Ishikawa (cell line): ENCODE results near the gene FALEC.

Experiments used
- CEBPB ChIP-seq: IDR thresholded peaks from 2 replicates; pipeline ENCODE4 v1.6.1; 2012
- CREB1 ChIP-seq: IDR thresholded peaks from 2 replicates; pipeline ENCODE4 v1.6.1; 2012; ENCODE audit warnings: low read depth
- EGR1 ChIP-seq: IDR thresholded peaks from 2 replicates; pipeline ENCODE4 v1.6.1; 2012
- EP300 ChIP-seq: IDR thresholded peaks from 2 replicates; pipeline ENCODE4 v1.6.1; 2012; ENCODE audit warnings: borderline replicate concordance
- FOXM1 ChIP-seq: IDR thresholded peaks from 2 replicates; pipeline ENCODE4 v1.6.1; 2012; ENCODE audit warnings: low read depth, borderline replicate concordance
- MAX ChIP-seq: IDR thresholded peaks from 2 replicates; pipeline ENCODE4 v1.6.1; 2012
- NFIC ChIP-seq: IDR thresholded peaks from 2 replicates; pipeline ENCODE4 v1.6.1; 2012
- RAD21 ChIP-seq: IDR thresholded peaks from 2 replicates; pipeline ENCODE4 v1.6.1; 2012; ENCODE audit warnings: low read depth
- TAF1 ChIP-seq: IDR thresholded peaks from 2 replicates; pipeline ENCODE4 v1.6.1; 2012; ENCODE audit warnings: low read depth, mild to moderate bottlenecking
- TCF12 ChIP-seq: IDR thresholded peaks from 2 replicates; pipeline ENCODE4 v1.6.1; 2012; ENCODE audit warnings: low read depth
- TEAD4 ChIP-seq: IDR thresholded peaks from 2 replicates; pipeline ENCODE4 v1.6.1; 2012
- USF1 ChIP-seq: IDR thresholded peaks from 2 replicates; pipeline ENCODE4 v1.6.1; 2012
- YY1 ChIP-seq: IDR thresholded peaks from 2 replicates; pipeline ENCODE4 v1.6.1; 2012; ENCODE audit warnings: low read depth
- ZBTB7A ChIP-seq: IDR thresholded peaks from 2 replicates; pipeline ENCODE4 v1.6.1; 2012; ENCODE audit warnings: low read depth
- TF ChIP-seq, protein P1 (sequence below): IDR thresholded peaks from 2 replicates; pipeline ENCODE4 v1.6.1; 2012; ENCODE audit warnings: low read depth, mild to moderate bottlenecking

The FALEC gene

DNA sequence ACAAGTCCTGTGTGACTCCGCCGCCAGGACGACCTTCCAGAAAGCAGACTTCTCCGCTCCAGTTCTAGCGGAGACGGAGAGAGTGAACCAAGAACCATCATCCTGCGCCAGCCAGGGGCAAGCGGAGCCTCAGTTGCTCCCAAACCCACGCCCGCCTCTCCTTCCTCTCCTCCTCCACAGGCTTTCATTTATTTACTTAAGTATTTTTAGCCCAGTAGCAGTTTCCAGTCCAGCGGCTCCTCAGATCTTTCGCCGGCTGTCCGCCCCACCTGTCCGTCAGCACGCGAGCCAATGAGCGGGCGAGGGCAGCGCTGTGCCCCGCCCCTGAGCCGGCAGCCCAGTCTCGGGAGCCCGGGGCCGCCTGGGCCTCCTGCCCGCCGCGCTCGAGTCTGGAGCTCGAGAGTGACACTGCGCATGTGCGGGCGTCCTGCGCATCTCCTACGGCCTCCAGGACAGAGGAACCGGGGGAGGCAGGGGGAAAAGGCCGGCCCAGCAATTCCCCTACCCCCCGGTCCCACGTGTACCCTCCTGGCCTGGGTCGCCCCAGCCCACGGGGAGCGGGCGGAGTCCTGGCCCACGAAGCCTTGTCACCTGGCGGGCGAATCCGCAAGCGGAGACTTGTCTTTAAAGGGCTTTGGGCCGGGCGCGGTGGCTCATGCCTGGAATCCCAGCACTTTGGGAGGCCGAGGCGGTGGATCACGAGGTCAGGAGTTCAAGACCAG, at the start of gene FALEC:
FALEC (plus strand) TSS at position 425 of the 722 bp plus-strand sequence.
- TF ChIP-seq CREB1 (no peak), NFIC (0 out of 2 replicates have a peak, but pooled peaks have one; percentile 18), MAX (peak; percentile 72), CEBPB (no peak), EP300 (no peak), TAF1 (no peak; the same call in 1 of the 2 replicates), RAD21 (no peak), TCF12 (no peak), USF1 (no peak), TEAD4 (no peak), YY1 (no peak), EGR1 (no peak), ZBTB7A (peak; percentile 44; the same call in 1 of the 2 replicates), FOXM1 (no peak)
- TF ChIP-seq, protein P1, sequence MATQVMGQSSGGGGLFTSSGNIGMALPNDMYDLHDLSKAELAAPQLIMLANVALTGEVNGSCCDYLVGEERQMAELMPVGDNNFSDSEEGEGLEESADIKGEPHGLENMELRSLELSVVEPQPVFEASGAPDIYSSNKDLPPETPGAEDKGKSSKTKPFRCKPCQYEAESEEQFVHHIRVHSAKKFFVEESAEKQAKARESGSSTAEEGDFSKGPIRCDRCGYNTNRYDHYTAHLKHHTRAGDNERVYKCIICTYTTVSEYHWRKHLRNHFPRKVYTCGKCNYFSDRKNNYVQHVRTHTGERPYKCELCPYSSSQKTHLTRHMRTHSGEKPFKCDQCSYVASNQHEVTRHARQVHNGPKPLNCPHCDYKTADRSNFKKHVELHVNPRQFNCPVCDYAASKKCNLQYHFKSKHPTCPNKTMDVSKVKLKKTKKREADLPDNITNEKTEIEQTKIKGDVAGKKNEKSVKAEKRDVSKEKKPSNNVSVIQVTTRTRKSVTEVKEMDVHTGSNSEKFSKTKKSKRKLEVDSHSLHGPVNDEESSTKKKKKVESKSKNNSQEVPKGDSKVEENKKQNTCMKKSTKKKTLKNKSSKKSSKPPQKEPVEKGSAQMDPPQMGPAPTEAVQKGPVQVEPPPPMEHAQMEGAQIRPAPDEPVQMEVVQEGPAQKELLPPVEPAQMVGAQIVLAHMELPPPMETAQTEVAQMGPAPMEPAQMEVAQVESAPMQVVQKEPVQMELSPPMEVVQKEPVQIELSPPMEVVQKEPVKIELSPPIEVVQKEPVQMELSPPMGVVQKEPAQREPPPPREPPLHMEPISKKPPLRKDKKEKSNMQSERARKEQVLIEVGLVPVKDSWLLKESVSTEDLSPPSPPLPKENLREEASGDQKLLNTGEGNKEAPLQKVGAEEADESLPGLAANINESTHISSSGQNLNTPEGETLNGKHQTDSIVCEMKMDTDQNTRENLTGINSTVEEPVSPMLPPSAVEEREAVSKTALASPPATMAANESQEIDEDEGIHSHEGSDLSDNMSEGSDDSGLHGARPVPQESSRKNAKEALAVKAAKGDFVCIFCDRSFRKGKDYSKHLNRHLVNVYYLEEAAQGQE = no peak

GRCh38 chr1:150466964-150467363, 48.6 kb upstream of the FALEC start:
- no peak for TF ChIP-seq FOXM1
- no peak for TF ChIP-seq TCF12
- no peak for TF ChIP-seq ZBTB7A
- no peak for TF ChIP-seq TAF1
- no peak for TF ChIP-seq TEAD4
- TF ChIP-seq CEBPB = no peak
- TF ChIP-seq, protein P1 = no peak
- no peak for TF ChIP-seq USF1
- no peak for TF ChIP-seq EGR1
- no peak for TF ChIP-seq CREB1

- no peak for TF ChIP-seq TCF12
- no peak for TF ChIP-seq EP300
- no peak for TF ChIP-seq MAX
- no peak for TF ChIP-seq NFIC
- no peak for TF ChIP-seq CREB1
- TF ChIP-seq, protein P1 = no peak
- no peak for TF ChIP-seq CEBPB
- no peak for TF ChIP-seq ZBTB7A
- no peak for TF ChIP-seq USF1
- no peak for TF ChIP-seq EGR1
- no peak for TF ChIP-seq RAD21
- no peak for TF ChIP-seq TEAD4
- no peak for TF ChIP-seq FOXM1
Measured at GRCh38 chr1:150469291-150469690, 46.3 kb upstream of the FALEC start.

DNA sequence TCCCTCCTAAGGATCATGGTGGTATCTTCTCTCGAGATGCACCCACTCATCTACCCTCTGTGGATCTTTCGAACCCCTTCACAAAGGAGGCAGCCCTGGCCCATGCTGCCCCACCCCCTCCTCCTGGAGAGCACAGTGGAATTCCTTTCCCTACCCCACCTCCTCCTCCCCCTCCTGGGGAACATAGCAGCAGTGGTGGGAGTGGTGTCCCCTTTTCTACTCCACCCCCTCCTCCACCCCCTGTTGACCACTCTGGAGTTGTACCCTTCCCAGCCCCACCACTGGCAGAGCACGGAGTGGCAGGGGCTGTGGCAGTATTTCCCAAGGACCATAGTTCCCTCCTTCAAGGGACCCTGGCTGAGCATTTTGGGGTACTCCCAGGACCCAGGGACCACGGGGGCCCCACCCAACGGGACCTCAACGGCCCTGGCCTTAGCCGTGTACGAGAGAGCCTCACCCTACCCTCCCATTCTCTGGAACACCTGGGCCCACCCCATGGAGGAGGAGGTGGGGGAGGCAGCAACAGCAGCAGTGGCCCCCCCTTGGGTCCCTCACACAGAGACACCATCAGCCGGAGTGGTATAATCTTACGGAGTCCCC, 42.9 kb upstream of the FALEC start:
- TF ChIP-seq CREB1 = no peak
- TF ChIP-seq MAX = no peak
- no peak for TF ChIP-seq EGR1
- TF ChIP-seq, protein P1 = no peak
- TF ChIP-seq CEBPB = no peak
- no peak for TF ChIP-seq RAD21
- TF ChIP-seq TAF1 = no peak
- no peak for TF ChIP-seq YY1
- TF ChIP-seq FOXM1 = no peak
- TF ChIP-seq EP300 = no peak
